Keratinocyte (primary cell): ENCODE results near the gene MAPK7.

Source experiments
- EZH2 ChIP-seq: IDR thresholded peaks from one replicate; pipeline ENCODE4 v1.6.1; 2012; ENCODE audit warnings: inconsistent platforms, mild to moderate bottlenecking, low read length, moderate library complexity
- TF ChIP-seq, protein P1 (sequence below), 3 experiments: IDR thresholded peaks in 1 of 3; conservative IDR thresholded peaks in 1 of 3; optimal IDR thresholded peaks in 1 of 3; 2 replicates in 2 of 3; 3 replicates in 1 of 3; pipeline versions ENCODE3 to v1.5.1; 2011; ENCODE audit warnings: low read length in 3 of 3, mild to moderate bottlenecking in 3 of 3, moderate library complexity in 2 of 3, control low read depth in 1 of 3, inconsistent platforms in 1 of 3; ENCODE audit not compliant: insufficient read depth in 2 of 3; ENCODE audit errors: extremely low read depth in 1 of 3

DNA sequence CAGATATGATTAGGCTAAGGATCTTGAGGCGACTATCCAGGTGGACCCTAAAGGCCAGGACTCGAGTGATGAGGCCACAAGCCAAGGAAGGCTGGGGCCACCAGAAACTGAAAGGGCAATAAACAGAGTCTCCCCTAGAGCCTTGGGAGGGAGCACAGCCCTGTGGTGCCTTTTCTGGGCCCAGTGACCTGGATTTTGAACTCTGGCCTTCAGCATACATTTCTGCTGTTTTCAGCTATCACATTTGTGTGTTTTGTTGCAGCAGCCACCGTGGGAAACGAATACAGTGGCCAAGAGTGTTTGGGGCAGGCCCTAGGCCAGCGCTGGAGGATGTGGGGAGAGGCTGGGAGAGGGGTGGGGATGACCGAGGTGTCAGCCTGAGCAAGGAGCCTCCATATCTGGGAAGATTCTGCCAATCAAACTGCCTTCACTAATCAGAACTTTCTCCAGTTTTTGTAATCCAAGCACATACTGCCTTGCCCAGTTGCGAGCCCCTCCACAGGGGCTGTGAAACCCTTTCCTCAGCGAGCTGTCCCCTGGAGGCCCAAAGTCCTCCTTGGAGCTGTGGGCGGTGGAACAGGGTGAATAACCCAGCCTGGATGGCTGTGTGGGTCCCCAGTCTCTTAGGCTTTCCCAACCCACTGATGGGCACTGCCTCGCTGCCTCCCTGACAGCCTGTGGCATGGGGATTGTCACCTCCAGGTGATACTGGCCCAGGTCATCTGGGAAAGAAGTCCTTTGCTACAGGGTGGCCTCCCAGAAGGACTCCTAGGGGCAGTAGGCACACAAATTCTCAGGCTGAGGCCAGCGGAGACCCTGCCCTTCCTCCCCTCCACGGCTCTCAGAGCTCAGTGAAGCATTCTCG is 32.6 kb upstream of the MAPK7 start:
- TF ChIP-seq, protein P1, sequence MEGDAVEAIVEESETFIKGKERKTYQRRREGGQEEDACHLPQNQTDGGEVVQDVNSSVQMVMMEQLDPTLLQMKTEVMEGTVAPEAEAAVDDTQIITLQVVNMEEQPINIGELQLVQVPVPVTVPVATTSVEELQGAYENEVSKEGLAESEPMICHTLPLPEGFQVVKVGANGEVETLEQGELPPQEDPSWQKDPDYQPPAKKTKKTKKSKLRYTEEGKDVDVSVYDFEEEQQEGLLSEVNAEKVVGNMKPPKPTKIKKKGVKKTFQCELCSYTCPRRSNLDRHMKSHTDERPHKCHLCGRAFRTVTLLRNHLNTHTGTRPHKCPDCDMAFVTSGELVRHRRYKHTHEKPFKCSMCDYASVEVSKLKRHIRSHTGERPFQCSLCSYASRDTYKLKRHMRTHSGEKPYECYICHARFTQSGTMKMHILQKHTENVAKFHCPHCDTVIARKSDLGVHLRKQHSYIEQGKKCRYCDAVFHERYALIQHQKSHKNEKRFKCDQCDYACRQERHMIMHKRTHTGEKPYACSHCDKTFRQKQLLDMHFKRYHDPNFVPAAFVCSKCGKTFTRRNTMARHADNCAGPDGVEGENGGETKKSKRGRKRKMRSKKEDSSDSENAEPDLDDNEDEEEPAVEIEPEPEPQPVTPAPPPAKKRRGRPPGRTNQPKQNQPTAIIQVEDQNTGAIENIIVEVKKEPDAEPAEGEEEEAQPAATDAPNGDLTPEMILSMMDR (optimal IDR thresholded peaks at IDR 0.05 in 1 of 3, IDR thresholded peaks at IDR 0.05 in 1 of 3, conservative IDR thresholded peaks at IDR 0.05 in 1 of 3; ENCODE audit: extremely low read depth in 1 of 3, insufficient read depth in 2 of 3, low read length in 3 of 3): no peak
- TF ChIP-seq EZH2: no peak
